Measurements from ENCODE around the gene NR6A1.

- TF ChIP-seq EZH2 (IDR thresholded peaks at IDR 0.05; ENCODE audit: insufficient read depth, poor library complexity, severe bottlenecking) (no peak), EZH2phosphoT487 (IDR thresholded peaks at IDR 0.05; ENCODE audit: insufficient read depth, low read depth) (no peak)
These were observed 15.1 kb downstream of the NR6A1 start for GRCh38 chr9:124756011-124756410.
